RWPE2 (cell line): ENCODE data around the gene DDAH2.
A peak's percentile ranks its signal among the peaks of the same experiment; 100 is the strongest.

ENCODE experiments used
- ATAC-seq: fragments of 200-7000 bp; cut with Tn5 transposase; 3 replicates; pipeline ENCODE4 v1.9.1; 2021; ENCODE audit warnings: low read depth
- DNase-seq: peaks from one replicate; pipeline ENCODE4 v3.0.0-alpha.2; 2020; ENCODE audit warnings: low spot score
- H3K27ac ChIP-seq: fragments of 450-650 bp; 2 replicates; pipeline ENCODE4 v1.5.1; 2017; ENCODE audit warnings: mild to moderate bottlenecking; ENCODE audit not compliant: poor library complexity, severe bottlenecking
- H3K27me3 ChIP-seq: fragments of 250-450 bp; sonication (Bioruptor Pico); 2 replicates; pipeline ENCODE4 v1.5.1; 2021; ENCODE audit warnings: mild to moderate bottlenecking, moderate library complexity; ENCODE audit not compliant: insufficient read depth, poor library complexity, severe bottlenecking
- H3K36me3 ChIP-seq: fragments of 250-450 bp; sonication (Bioruptor Pico); 2 replicates; pipeline ENCODE4 v1.5.1; 2020; ENCODE audit warnings: low read depth, mild to moderate bottlenecking, moderate library complexity
- H3K4me1 ChIP-seq: fragments of 250-450 bp; sonication (Bioruptor Pico); 2 replicates; pipeline ENCODE4 v1.5.1; 2021; ENCODE audit warnings: mild to moderate bottlenecking, moderate library complexity; ENCODE audit not compliant: insufficient read depth, poor library complexity, severe bottlenecking
- H3K4me3 ChIP-seq: fragments of 250-450 bp; sonication (Bioruptor Pico); 2 replicates; pipeline ENCODE4 v1.5.1; 2021; ENCODE audit warnings: mild to moderate bottlenecking, moderate library complexity; ENCODE audit not compliant: severe bottlenecking
- H3K9me3 ChIP-seq: fragments of 250-450 bp; sonication (Bioruptor Pico); 2 replicates; pipeline ENCODE4 v1.5.1; 2021; ENCODE audit warnings: mild to moderate bottlenecking, moderate library complexity; ENCODE audit not compliant: severe bottlenecking
- TF ChIP-seq, protein P1 (sequence below): fragments of 450-650 bp; IDR thresholded peaks from one replicate; pipeline ENCODE4 v1.5.1; 2017; ENCODE audit warnings: mild to moderate bottlenecking, moderate library complexity; ENCODE audit not compliant: poor library complexity, severe bottlenecking

The DDAH2 gene

GRCh38 chr6:31736768-31737314, 7.7 kb upstream of the DDAH2 start:
- no peaks in the 10 kb centered on the region for H3K27me3 ChIP-seq

DNA sequence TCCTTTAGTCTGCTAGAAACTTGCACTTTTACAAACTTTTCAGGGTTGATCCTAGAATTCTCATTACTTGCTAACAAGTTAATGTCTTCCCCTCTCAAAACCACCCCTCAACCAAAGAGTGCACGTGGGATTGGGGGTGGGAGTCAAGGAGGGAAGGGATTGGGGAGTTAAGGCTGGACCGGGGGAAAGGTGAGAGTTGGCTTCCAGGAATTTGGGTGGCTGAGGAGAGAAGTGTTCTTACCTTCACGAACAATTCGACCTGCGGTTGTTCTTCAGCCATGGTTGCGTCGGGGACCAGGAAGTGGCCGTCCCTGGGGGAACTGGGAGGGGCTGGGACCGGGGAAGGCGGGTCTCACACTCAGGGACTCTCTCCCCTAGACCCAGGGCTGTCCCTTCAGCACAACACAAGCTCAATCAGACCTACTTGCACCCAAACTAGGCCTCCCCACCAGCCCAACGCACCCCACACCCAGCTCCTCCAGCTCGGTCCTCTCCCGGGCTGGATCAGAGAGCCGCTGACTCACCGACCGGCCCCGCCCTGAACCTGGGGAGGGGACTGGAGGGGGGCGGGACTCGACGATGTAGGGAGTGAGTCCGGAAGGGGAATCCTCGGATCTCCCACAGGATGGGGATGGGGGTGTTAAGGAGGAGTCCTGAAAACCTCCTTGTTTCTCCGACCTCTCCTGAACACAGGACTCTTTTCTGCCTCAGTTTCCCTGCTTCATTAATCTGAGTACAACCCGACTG, 7.1 kb upstream of the DDAH2 start, which contains the start of gene CLIC1:
TSS of gene CLIC1 (minus strand) at position 510 of the 747 bp plus-strand sequence. CDS start at position 280, 230 bp downstream.
- Histone ChIP-seq H3K36me3 (peaks cover 43% of the 10 kb centered on the region), H3K9me3 (no peaks in the 10 kb centered on the region), H3K4me3 (peak within 1 kb of the TSS; percentile 80), H3K27ac (peak within 1 kb of the TSS; percentile 93), H3K27me3 (no peaks in the 10 kb centered on the region), H3K4me1 (peaks cover 38% of the 10 kb centered on the region)
- peak; percentile 90 for DNase-seq
- peak; percentile 55 for ATAC-seq
- TF ChIP-seq, protein P1, sequence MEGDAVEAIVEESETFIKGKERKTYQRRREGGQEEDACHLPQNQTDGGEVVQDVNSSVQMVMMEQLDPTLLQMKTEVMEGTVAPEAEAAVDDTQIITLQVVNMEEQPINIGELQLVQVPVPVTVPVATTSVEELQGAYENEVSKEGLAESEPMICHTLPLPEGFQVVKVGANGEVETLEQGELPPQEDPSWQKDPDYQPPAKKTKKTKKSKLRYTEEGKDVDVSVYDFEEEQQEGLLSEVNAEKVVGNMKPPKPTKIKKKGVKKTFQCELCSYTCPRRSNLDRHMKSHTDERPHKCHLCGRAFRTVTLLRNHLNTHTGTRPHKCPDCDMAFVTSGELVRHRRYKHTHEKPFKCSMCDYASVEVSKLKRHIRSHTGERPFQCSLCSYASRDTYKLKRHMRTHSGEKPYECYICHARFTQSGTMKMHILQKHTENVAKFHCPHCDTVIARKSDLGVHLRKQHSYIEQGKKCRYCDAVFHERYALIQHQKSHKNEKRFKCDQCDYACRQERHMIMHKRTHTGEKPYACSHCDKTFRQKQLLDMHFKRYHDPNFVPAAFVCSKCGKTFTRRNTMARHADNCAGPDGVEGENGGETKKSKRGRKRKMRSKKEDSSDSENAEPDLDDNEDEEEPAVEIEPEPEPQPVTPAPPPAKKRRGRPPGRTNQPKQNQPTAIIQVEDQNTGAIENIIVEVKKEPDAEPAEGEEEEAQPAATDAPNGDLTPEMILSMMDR, result no peak

More at GRCh38 chr6:31736768-31737314, 7.7 kb upstream of the DDAH2 start:
- Histone ChIP-seq H3K9me3 (no peaks in the 10 kb centered on the region), H3K27ac (peak overlapping the region; percentile 93), H3K4me3 (peak overlapping the region; percentile 80), H3K4me1 (peaks cover 38% of the 10 kb centered on the region), H3K36me3 (peaks cover 43% of the 10 kb centered on the region)
- DNase-seq (no peak), ATAC-seq (no peak)
- TF ChIP-seq, protein P1, result no peak

DNA sequence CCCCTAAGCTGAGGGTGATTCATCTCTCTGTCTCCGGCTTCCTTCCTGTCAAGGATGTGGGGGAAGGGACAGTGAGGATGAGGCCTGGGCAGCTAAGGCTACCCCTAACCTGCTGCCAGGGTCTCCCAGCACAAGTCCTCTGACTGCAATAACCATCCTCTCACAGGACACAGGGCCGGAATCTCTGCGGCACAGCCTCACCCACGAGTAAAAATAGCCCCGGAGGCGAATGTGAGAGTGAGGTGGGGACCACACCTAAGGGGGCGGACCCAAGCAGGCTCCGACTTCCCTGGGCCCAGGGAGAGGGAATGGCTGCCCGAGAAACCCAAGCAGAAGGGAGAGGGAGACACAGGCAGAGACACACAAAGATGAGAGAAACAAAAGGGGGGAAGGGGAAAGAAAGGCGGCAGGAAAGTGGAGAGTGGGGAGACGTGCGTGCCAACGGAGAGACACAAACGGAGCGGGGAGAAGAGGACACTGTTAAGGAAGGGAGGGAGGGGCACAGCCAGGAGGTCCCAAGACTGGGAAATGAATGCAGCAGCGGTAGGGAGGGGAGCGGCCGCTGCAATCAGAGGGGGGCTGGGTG, 5.8 kb upstream of the DDAH2 start:
- ATAC-seq (peak; percentile 38), DNase-seq (no peak)
- H3K4me3 ChIP-seq, result peak overlapping the region; percentile 80
- H3K27ac ChIP-seq, result peak overlapping the region; percentile 93
- TF ChIP-seq, protein P1, result no peak
- peaks cover 50% of the 10 kb centered on the region for H3K36me3 ChIP-seq
- peaks cover 41% of the 10 kb centered on the region for H3K4me1 ChIP-seq
- H3K9me3 ChIP-seq, result no peaks in the 10 kb centered on the region
- H3K27me3 ChIP-seq, result no peaks in the 10 kb centered on the region

- H3K4me3 ChIP-seq, result peak overlapping the region; percentile 80
- no peaks in the 10 kb centered on the region for H3K27me3 ChIP-seq
- ATAC-seq (no peak), DNase-seq (no peak)
- H3K27ac ChIP-seq, result peak overlapping the region; percentile 93
- TF ChIP-seq, protein P1, result no peak
- no peaks in the 10 kb centered on the region for H3K9me3 ChIP-seq
- peaks cover 50% of the 10 kb centered on the region for H3K36me3 ChIP-seq
- H3K4me1 ChIP-seq, result peaks cover 39% of the 10 kb centered on the region
These were observed 5.2 kb upstream of the DDAH2 start for GRCh38 chr6:31734247-31734820.
